Hepatic stellate cell (primary cell): ENCODE measurements around the gene KLHDC4.
A peak's percentile ranks its signal among the peaks of the same experiment; 100 is the strongest.
"Not testable (repeated sequence)": the region's sequence is repeated elsewhere in the genome, so short reads cannot be mapped to it uniquely, and the experiment has no call there.

Source experiments
- DNase-seq: peaks from one replicate; pipeline ENCODE4 v3.0.0; 2011; ENCODE audit warnings: low spot score

KLHDC4 gene

GRCh38 chr16:87765776-87766484 lies at the start of gene KLHDC4:
Gene KLHDC4 (minus strand): TSS chr16:87765986. CDS start chr16:87765890, 96 bp downstream.
- peak; percentile 92 for DNase-seq

- DNase-seq, result no peak
Measured at GRCh38 chr16:87815567-87815966, 49.8 kb upstream of the KLHDC4 start.

GRCh38 chr16:87812200-87812656 lies 46.4 kb upstream of the KLHDC4 start:
- DNase-seq, result no peak

GRCh38 chr16:87811454-87811853 lies 45.7 kb upstream of the KLHDC4 start:
- DNase-seq, result not testable (repeated sequence)

- no peak for DNase-seq
Measured at GRCh38 chr16:87809150-87809902, 43.5 kb upstream of the KLHDC4 start.

- DNase-seq, result no peak
Measured at GRCh38 chr16:87808108-87808507, 42.3 kb upstream of the KLHDC4 start.

GRCh38 chr16:87806641-87807546 lies 41.1 kb upstream of the KLHDC4 start:
- peak; percentile 94 for DNase-seq

GRCh38 chr16:87806261-87806640 lies 40.5 kb upstream of the KLHDC4 start:
- peak; percentile 48 for DNase-seq

- no peak for DNase-seq
Measured at GRCh38 chr16:87803385-87803784, 37.6 kb upstream of the KLHDC4 start.

- no peak for DNase-seq
Measured at GRCh38 chr16:87802670-87803069, 36.9 kb upstream of the KLHDC4 start.

GRCh38 chr16:87801679-87802259 lies 36.0 kb upstream of the KLHDC4 start:
- DNase-seq, result no peak

- no peak for DNase-seq
Measured at GRCh38 chr16:87800497-87800896, 34.7 kb upstream of the KLHDC4 start.

GRCh38 chr16:87795336-87795735 lies 29.6 kb upstream of the KLHDC4 start:
- DNase-seq, result no peak

GRCh38 chr16:87794485-87795078 lies 28.8 kb upstream of the KLHDC4 start:
- no peak for DNase-seq

- DNase-seq, result no peak
Measured at GRCh38 chr16:87792205-87792565, 26.4 kb upstream of the KLHDC4 start.

- DNase-seq, result no peak
Measured at GRCh38 chr16:87791295-87792204, 25.8 kb upstream of the KLHDC4 start.

GRCh38 chr16:87790292-87791100 lies 24.7 kb upstream of the KLHDC4 start:
- DNase-seq, result no peak

- DNase-seq, result peak; percentile 60
Measured at GRCh38 chr16:87789437-87790291, 23.9 kb upstream of the KLHDC4 start.
